Ishikawa (cell line): Measurements from ENCODE around the gene NTNG1.

Experiments
- CEBPB ChIP-seq: IDR thresholded peaks from 2 replicates; pipeline ENCODE4 v1.6.1; 2012
- CREB1 ChIP-seq: IDR thresholded peaks from 2 replicates; pipeline ENCODE4 v1.6.1; 2012; ENCODE audit warnings: low read depth
- EGR1 ChIP-seq: IDR thresholded peaks from 2 replicates; pipeline ENCODE4 v1.6.1; 2012
- EP300 ChIP-seq: IDR thresholded peaks from 2 replicates; pipeline ENCODE4 v1.6.1; 2012; ENCODE audit warnings: borderline replicate concordance
- FOXM1 ChIP-seq: IDR thresholded peaks from 2 replicates; pipeline ENCODE4 v1.6.1; 2012; ENCODE audit warnings: low read depth, borderline replicate concordance
- NFIC ChIP-seq: IDR thresholded peaks from 2 replicates; pipeline ENCODE4 v1.6.1; 2012
- RAD21 ChIP-seq: IDR thresholded peaks from 2 replicates; pipeline ENCODE4 v1.6.1; 2012; ENCODE audit warnings: low read depth
- TAF1 ChIP-seq: IDR thresholded peaks from 2 replicates; pipeline ENCODE4 v1.6.1; 2012; ENCODE audit warnings: low read depth, mild to moderate bottlenecking
- TCF12 ChIP-seq: IDR thresholded peaks from 2 replicates; pipeline ENCODE4 v1.6.1; 2012; ENCODE audit warnings: low read depth
- TEAD4 ChIP-seq: IDR thresholded peaks from 2 replicates; pipeline ENCODE4 v1.6.1; 2012
- YY1 ChIP-seq: IDR thresholded peaks from 2 replicates; pipeline ENCODE4 v1.6.1; 2012; ENCODE audit warnings: low read depth
- ZBTB7A ChIP-seq: IDR thresholded peaks from 2 replicates; pipeline ENCODE4 v1.6.1; 2012; ENCODE audit warnings: low read depth
- TF ChIP-seq, protein P1 (sequence below): IDR thresholded peaks from 2 replicates; pipeline ENCODE4 v1.6.1; 2012
- TF ChIP-seq, protein P2 (sequence below): IDR thresholded peaks from 2 replicates; pipeline ENCODE4 v1.6.1; 2012; ENCODE audit warnings: low read depth, mild to moderate bottlenecking
- TF ChIP-seq, protein P3 (sequence below): IDR thresholded peaks from 2 replicates; pipeline ENCODE4 v1.6.1; 2012

NTNG1 gene

DNA sequence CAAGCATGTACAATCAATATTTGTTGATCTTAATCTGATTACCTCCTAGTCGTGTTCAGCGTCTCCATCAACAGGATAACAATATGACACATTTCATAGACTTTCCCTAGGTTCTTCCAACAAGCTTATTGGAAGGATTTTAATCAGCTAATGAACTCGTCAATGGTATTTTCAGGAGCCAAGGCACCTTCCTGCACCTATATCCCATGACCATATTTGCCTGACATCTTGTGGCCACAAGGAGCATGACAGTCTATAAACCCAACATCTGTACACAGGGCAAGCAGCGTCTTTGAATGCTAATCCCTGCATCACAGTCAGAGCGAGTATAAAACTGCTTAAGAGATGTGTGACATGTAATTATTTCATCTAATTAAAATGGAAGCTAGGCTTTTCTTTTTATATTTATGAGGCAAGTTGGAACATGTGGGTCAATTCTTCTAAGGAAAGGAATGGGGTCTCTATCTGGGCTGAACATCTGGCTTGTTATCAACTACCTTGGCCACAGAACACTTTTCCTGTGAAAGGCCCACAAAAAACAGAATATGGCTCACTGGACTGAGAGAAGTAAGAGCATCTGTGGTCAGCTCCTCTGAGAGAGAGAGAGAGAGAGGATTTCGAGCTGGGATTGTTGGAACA lies 388.8 kb downstream of the NTNG1 start:
- TF ChIP-seq TEAD4 (no peak), RAD21 (peak; percentile 90), EP300 (no peak)

DNA sequence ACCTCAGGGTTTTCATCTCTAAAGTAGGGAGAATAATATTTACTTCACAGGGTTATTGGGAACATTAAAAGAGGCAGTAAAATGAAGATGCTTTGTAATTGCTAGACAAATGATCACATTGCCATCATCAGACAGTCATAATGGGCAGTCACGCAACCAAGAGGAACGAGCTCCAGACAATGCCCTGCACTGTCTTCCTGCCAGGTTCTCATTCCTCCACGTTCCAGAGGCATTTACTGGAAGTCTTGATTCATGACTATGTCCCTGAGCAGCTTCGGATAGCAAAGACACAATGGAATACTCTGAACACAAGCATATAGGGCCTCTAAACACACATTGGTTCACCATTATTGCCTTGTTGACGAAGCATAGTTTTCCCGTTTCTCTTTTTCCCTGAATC lies 389.7 kb downstream of the NTNG1 start:
- TF ChIP-seq TCF12 (0 out of 2 replicates have a peak, but pooled peaks have one; percentile 26), EP300 (peak; percentile 50; the same call in 1 of the 2 replicates), RAD21 (no peak), NFIC (peak; percentile 54), CEBPB (no peak), TEAD4 (peak; percentile 74), TAF1 (no peak), ZBTB7A (no peak), CREB1 (no peak)
- TF ChIP-seq, protein P1, sequence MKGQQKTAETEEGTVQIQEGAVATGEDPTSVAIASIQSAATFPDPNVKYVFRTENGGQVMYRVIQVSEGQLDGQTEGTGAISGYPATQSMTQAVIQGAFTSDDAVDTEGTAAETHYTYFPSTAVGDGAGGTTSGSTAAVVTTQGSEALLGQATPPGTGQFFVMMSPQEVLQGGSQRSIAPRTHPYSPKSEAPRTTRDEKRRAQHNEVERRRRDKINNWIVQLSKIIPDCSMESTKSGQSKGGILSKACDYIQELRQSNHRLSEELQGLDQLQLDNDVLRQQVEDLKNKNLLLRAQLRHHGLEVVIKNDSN, result no peak
- TF ChIP-seq, protein P2, sequence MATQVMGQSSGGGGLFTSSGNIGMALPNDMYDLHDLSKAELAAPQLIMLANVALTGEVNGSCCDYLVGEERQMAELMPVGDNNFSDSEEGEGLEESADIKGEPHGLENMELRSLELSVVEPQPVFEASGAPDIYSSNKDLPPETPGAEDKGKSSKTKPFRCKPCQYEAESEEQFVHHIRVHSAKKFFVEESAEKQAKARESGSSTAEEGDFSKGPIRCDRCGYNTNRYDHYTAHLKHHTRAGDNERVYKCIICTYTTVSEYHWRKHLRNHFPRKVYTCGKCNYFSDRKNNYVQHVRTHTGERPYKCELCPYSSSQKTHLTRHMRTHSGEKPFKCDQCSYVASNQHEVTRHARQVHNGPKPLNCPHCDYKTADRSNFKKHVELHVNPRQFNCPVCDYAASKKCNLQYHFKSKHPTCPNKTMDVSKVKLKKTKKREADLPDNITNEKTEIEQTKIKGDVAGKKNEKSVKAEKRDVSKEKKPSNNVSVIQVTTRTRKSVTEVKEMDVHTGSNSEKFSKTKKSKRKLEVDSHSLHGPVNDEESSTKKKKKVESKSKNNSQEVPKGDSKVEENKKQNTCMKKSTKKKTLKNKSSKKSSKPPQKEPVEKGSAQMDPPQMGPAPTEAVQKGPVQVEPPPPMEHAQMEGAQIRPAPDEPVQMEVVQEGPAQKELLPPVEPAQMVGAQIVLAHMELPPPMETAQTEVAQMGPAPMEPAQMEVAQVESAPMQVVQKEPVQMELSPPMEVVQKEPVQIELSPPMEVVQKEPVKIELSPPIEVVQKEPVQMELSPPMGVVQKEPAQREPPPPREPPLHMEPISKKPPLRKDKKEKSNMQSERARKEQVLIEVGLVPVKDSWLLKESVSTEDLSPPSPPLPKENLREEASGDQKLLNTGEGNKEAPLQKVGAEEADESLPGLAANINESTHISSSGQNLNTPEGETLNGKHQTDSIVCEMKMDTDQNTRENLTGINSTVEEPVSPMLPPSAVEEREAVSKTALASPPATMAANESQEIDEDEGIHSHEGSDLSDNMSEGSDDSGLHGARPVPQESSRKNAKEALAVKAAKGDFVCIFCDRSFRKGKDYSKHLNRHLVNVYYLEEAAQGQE, result no peak

DNA sequence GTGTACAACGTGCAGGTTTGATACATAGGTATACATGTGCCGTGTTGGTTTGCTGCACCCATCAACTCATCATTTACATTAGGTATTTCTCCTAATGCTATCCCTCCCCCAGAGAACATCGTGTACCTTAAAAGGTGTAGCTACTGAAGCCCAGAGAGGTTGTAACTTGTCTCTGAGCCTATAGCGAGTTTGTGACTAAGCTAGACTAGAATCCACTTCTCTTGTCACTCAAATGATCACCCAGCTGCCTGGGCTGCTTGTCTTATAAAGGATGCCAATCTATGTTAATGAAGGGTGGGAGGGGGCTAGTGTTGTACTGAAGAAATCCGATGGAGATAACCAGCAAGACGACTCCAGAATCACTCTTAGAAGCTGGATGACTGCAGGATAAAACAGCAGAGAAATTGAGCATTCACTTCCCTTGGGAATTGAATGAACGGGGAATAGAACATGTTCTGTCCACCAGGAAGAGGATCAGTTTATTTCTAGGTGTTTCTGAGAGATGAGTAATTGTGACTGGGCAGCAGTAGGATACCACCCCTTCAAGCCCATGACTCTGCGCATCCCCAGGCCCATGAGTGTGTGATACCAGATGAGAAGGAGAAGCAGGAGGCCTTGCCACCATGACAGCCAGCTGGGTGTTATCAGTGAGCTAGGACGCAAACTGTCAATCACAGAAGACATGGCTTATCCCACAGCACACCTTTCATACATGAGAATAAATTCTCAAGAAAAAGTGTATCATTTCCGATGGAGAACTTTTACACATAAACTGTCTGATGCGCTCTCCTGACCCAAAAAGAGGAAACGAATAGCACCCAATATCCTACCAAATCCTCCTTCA lies 390.4 kb downstream of the NTNG1 start:
- TF ChIP-seq EP300, result no peak
- no peak for TF ChIP-seq TEAD4
- no peak for TF ChIP-seq NFIC
- TF ChIP-seq, protein P1, result no peak
- no peak for TF ChIP-seq CREB1
- TF ChIP-seq YY1, result no peak

DNA sequence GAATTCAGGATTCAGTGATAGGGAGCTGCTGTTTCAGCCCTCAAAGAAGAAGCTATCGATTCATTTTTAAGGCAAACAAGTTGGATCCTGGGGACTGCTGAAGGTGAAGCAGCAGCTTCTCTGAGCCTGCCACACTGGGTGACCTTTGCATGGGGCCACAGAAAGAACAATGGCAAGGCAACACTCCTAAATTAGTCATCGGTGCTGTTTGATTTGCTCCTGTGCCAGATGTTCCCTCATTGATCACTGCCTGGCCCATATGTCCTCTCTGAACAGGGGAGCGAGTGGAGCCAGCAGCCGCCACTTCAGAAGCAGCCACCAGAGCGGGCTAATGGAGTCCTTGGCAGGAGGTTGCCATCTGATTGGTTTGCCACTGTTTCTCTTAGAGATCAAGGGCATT lies 391.5 kb downstream of the NTNG1 start:
- no peak for TF ChIP-seq RAD21
- TF ChIP-seq, protein P2, result no peak
- TF ChIP-seq FOXM1, result no peak
- no peak for TF ChIP-seq TCF12
- TF ChIP-seq ZBTB7A, result no peak
- TF ChIP-seq NFIC, result no peak
- TF ChIP-seq YY1, result no peak
- TF ChIP-seq CEBPB, result no peak
- TF ChIP-seq, protein P3, sequence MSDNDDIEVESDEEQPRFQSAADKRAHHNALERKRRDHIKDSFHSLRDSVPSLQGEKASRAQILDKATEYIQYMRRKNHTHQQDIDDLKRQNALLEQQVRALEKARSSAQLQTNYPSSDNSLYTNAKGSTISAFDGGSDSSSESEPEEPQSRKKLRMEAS, result no peak
- no peak for TF ChIP-seq CREB1
- TF ChIP-seq, protein P1, result no peak
- TF ChIP-seq TAF1, result no peak
- no peak for TF ChIP-seq TEAD4
- no peak for TF ChIP-seq EP300
- TF ChIP-seq EGR1, result no peak
